ENCODE measurements around the gene RANBP17.
"Not testable (repeated sequence)": the region's sequence is repeated elsewhere in the genome, so short reads cannot be mapped to it uniquely, and the experiment has no call there.

The RANBP17 gene

DNA sequence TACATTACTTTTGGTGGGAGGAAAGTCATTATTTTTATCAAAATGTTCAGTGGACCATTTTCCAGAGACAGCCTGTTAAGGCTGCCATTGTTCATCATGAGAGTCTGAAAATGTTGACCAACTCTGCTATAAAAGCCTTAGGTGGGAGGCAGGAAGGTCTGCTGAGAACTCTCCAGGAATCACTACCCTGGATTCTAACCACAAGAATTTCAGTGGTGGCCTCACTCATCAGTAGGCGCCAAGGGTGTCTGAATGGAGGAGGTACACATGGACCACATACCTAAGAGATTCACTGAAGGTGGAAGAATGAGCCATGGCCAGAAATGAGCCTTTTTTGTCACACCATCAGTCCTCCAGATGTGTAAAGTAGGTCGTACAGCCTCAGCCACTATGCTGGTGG lies 426.2 kb downstream of the RANBP17 start:
- H3K27ac Mint-ChIP-seq: no peak overlapping the region
- no peak for DNase-seq
- H3K4me1 Mint-ChIP-seq: no peaks in the 10 kb centered on the region
- no peak for ATAC-seq (replicated peaks)
- H3K9me3 Mint-ChIP-seq: no peaks in the 10 kb centered on the region
- no peaks in the 10 kb centered on the region for H3K36me3 Mint-ChIP-seq
- no peak overlapping the region for H3K4me3 Mint-ChIP-seq
- H3K27me3 Mint-ChIP-seq: peaks cover 18 to 22% of the 10 kb centered on the region in 2 donors

DNA sequence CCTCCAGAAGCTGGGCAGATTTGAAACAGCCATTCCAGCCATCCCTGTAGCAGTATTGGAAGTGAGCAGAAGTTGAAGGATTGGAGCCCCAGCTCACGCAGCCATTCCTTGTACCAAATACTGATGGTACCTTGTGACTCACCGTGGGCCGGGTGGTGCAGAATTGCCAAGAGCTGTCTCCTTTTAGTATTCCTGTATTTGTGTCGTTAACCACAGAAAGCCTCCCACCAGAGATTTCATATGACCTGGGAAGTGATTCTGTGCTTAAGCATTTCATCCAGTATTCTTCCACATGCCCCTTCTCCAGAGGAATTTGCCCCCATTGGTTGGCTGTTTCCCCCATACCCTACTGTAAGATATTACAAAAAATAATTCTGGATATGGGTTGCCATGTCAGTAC lies 429.6 kb downstream of the RANBP17 start:
- Mint-ChIP-seq H3K27ac (no peak overlapping the region), H3K27me3 (peaks cover 16 to 22% of the 10 kb centered on the region in 2 donors), H3K36me3 (no peaks in the 10 kb centered on the region), H3K9me3 (no peaks in the 10 kb centered on the region), H3K4me3 (no peak overlapping the region), H3K4me1 (no peaks in the 10 kb centered on the region)
- no peak for ATAC-seq (replicated peaks)
- no peak for DNase-seq

DNA sequence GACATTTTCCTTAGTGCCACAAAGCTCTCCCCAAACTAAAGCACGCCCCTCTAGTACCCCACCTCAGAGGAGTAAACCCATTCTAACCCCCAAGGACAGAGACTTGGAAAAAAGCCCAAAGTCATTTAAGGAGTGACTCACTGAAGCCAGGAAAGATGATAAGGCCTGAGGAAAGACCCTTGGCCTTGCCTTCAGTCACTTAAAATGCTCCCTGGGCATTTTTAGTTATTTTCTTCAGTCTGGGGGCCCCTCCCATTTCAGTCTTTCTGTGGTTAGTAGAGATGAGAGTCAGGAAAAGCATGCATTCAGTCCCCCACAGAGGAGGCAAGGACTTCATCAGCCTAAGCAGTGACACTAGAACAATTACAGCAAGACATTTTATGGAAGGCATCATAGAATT lies 433.5 kb downstream of the RANBP17 start:
- Mint-ChIP-seq H3K36me3 (no peaks in the 10 kb centered on the region), H3K27me3 (peaks cover 11 to 19% of the 10 kb centered on the region in 2 donors), H3K27ac (no peak overlapping the region), H3K4me3 (no peak overlapping the region), H3K4me1 (no peaks in the 10 kb centered on the region), H3K9me3 (no peaks in the 10 kb centered on the region)
- no peak for DNase-seq
- ATAC-seq (replicated peaks): no peak

DNA sequence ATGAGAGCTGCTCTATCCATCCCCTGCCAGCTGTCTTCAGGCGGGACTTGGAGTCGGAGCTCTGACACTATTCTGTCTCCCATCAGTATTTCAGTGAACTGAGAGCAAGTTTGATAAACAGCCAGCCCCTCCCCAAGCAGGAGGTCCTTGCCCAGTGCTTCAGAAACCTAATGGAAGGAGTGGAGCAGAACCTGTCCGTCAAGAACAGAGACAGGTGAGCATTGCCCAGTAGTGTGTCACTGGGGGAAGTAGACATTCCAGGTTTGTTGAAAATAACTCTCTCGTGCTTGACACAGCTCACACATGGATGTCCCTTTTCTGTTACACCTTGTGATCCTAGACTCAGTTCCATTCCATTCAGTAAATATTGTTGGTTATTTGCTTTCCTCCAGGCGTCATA lies 434.0 kb downstream of the RANBP17 start:
- no peaks in the 10 kb centered on the region for H3K36me3 Mint-ChIP-seq
- H3K4me3 Mint-ChIP-seq: no peak overlapping the region
- peaks cover 16 to 19% of the 10 kb centered on the region in 2 donors for H3K27me3 Mint-ChIP-seq
- no peaks in the 10 kb centered on the region for H3K9me3 Mint-ChIP-seq
- H3K27ac Mint-ChIP-seq: no peak overlapping the region
- DNase-seq (no peak), ATAC-seq (replicated peaks) (no peak)
- no peaks in the 10 kb centered on the region for H3K4me1 Mint-ChIP-seq

DNA sequence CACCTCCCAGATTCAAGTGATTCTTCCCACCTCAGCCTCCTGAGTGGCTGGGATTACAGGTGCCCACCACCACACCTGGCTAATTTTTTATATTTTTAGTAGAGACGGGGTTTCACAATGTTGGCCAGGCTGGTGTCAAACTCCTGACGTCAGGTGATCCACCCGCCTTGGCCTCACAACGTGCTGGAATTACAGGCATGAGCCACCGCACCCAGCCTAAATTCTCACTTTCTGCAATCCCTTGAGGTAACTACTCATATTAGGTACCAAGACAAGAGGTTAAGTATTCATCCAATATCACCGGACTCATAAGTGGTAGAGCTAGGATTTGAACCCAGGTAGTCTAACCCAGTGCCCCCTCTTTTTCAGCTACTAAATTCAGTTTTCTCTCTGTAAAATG lies 436.1 kb downstream of the RANBP17 start:
- not testable (repeated sequence) for H3K4me1 Mint-ChIP-seq; H3K36me3 Mint-ChIP-seq; DNase-seq; H3K9me3 Mint-ChIP-seq; ATAC-seq (replicated peaks); H3K27ac Mint-ChIP-seq; H3K4me3 Mint-ChIP-seq
- peaks cover 20 to 27% of the 10 kb centered on the region in 2 donors for H3K27me3 Mint-ChIP-seq

DNA sequence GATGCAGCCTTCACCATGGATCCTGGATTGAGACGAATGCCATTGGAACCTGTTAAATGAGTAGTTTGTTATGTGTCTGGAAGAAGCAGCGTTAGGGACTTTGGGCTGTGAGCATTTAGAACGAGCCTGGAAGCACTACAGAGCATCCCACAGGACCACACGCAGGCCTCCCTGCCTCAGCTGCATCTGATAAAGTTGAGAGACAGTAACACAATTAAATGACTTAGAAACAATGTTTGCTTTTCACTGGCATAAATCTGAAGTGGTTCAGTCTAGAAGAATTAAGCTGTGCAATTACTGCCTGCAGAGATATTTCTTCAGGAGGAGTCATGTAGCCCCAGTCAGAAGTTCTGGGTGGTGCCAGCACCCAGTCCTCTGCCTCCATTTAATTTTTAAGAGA lies 437.4 kb downstream of the RANBP17 start:
- no peaks in the 10 kb centered on the region for H3K36me3 Mint-ChIP-seq
- H3K4me3 Mint-ChIP-seq: no peak overlapping the region
- no peaks in the 10 kb centered on the region for H3K9me3 Mint-ChIP-seq
- DNase-seq: no peak
- H3K27me3 Mint-ChIP-seq: peaks cover 18 to 30% of the 10 kb centered on the region in 2 donors
- no peak for ATAC-seq (replicated peaks)
- H3K4me1 Mint-ChIP-seq: no peaks in the 10 kb centered on the region
- H3K27ac Mint-ChIP-seq: no peak overlapping the region

DNA sequence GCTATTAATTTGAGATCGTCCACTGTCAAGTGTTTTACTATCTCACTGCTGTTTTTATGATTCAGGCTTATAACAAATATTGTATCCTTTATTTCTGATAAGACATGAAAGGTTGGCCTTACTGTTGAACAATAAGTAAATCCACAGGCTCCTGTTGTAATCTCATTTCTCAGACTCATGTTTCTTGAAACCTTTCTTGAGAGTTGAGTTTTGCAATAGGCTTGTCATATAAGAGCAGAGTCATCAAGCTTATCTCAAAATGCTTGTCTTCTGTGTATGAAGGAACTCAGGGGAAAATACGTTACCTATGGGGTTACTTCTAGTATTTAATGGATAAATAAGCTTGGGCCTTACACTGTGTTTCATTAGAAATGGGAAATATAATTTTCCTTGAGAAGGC lies 438.0 kb downstream of the RANBP17 start:
- Mint-ChIP-seq H3K27me3 (peaks cover 24 to 36% of the 10 kb centered on the region in 2 donors), H3K27ac (no peak overlapping the region), H3K4me1 (no peaks in the 10 kb centered on the region), H3K9me3 (no peaks in the 10 kb centered on the region), H3K36me3 (no peaks in the 10 kb centered on the region), H3K4me3 (no peak overlapping the region)
- no peak for ATAC-seq (replicated peaks)
- no peak for DNase-seq

DNA sequence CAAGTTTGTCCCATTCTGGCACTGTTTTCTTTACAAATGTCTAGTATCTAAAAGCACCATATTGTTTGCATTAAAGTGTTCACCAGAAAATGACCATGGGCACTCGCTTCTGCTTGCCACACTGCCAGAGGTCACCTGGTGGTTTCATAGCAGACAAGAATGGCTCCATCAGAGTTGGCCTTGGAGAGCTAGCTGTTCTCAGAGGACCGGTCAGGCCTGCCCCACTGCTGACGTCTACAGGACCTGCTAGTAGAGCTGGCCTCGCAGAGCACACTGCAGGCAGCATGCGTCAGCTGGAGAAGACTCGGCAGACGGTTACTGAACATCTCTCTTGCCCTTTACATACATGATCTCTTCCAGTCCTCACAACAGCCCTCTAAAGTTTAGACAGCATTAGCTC lies 438.5 kb downstream of the RANBP17 start:
- peaks cover 27 to 41% of the 10 kb centered on the region in 2 donors for H3K27me3 Mint-ChIP-seq
- DNase-seq (no peak), ATAC-seq (replicated peaks) (no peak)
- H3K4me3 Mint-ChIP-seq: no peak overlapping the region
- no peak overlapping the region for H3K27ac Mint-ChIP-seq
- H3K9me3 Mint-ChIP-seq: no peaks in the 10 kb centered on the region
- H3K36me3 Mint-ChIP-seq: no peaks in the 10 kb centered on the region
- H3K4me1 Mint-ChIP-seq: no peaks in the 10 kb centered on the region

DNA sequence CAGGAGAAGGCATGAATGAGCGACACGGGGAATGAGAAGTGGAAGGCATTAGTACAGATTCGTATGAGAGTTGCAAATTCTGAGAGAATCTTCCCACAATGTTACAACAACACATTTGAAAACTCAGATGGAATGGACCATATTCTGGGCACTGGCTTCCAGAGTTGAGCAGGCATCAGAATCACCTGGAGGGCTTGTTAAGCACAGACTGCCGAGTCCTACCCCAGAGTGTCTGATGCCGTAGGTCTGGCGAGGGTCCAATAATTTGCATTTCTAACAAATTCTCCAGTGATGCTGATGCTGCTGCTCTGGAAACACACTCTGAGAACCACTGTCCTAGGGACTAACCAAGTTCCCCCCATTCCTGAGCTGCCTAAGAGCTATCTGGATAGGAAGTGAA lies 444.3 kb downstream of the RANBP17 start:
- DNase-seq (no peak), ATAC-seq (replicated peaks) (no peak)
- no peak overlapping the region for H3K4me3 Mint-ChIP-seq
- H3K27ac Mint-ChIP-seq: no peak overlapping the region
- H3K36me3 Mint-ChIP-seq: peaks cover 0 to 5% of the 10 kb centered on the region in 2 donors
- peaks cover 50 to 84% of the 10 kb centered on the region in 2 donors for H3K27me3 Mint-ChIP-seq
- peaks cover 9 to 17% of the 10 kb centered on the region in 2 donors for H3K4me1 Mint-ChIP-seq
- H3K9me3 Mint-ChIP-seq: no peaks in the 10 kb centered on the region

DNA sequence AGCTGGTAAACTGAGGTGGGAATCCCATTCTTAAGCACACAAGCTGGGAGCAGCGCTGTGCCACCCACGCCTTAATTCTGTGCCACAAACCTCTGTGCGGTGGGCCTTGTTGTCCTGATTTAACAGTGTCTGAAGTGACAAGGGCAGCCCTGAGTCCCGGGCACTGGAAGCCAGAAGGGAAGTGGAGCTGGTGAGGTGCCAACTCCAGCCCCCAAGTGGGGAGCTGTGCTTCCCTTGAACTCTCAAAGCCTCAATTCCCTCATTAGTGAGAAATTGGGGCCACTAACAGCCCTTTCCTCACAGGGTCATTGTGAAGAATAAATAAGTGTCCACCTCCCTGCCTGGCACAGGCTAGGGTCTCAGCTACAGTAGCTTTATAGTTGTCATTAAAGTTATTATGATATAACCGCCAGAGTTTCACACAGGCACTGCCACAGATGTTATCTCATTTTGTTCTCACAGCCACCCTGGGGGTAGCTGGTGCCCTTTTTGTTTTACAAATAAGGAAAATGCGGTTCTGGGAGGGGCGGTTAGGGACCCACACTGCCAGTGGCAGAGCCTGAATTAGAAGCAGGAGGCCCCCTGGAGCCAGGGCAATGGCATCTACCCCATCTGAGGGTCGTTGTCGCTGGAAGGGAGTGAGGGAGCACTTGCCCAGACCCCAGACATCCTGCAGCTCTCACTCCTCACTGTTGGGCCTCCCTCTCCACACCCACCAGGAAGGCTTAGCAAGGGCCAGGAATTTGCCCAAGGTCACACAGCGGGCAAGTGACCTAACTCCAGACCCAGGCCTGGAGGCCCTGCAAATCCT lies 445.2 kb downstream of the RANBP17 start:
- H3K27ac Mint-ChIP-seq: peak overlapping the region; percentile 26
- no peak for DNase-seq
- H3K9me3 Mint-ChIP-seq: no peaks in the 10 kb centered on the region
- H3K4me3 Mint-ChIP-seq: no peak overlapping the region
- H3K36me3 Mint-ChIP-seq: peaks cover 0 to 5% of the 10 kb centered on the region in 2 donors
- peaks cover 9 to 17% of the 10 kb centered on the region in 2 donors for H3K4me1 Mint-ChIP-seq
- peaks cover 47 to 80% of the 10 kb centered on the region in 2 donors for H3K27me3 Mint-ChIP-seq
- no peak for ATAC-seq (replicated peaks)

DNA sequence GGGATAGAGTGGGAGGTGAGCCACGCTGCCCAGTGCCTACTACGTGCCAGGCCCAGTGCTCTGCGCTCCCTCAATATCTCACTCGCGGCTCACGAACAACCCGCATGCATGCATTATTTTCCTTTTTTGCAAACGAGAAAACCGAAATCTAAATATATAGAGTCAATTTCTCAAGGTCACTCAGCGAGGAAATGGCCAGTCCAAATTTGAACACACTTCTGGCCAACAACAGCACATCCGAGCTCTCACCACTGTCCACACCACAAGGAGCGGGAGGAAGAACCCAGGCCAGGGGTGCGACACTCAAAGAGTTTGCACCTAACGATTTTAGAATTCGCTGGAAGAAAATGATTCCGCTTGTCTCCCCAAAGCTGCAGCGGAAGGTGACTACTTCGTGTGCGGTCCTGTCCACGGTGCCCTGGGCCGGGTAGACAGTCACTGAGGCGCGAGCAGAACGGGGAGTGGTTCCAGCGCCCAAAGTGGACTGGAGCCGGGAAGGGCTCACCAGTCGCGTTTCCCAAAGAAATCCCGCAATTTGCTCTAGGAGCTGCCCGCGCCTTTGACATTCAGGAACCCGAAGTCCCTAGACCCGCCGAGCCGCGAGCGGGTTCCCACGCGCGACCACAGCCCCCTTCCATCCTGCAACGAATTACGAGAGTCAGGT lies 446.1 kb downstream of the RANBP17 start:
- no peak for ATAC-seq (replicated peaks)
- Mint-ChIP-seq H3K9me3 (no peaks in the 10 kb centered on the region), H3K27ac (peak overlapping the region; percentile 65), H3K27me3 (peaks cover 52 to 86% of the 10 kb centered on the region in 2 donors), H3K36me3 (peaks cover 2 to 7% of the 10 kb centered on the region in 2 donors), H3K4me1 (peaks cover 14 to 24% of the 10 kb centered on the region in 2 donors), H3K4me3 (no peak overlapping the region)
- no peak for DNase-seq

DNA sequence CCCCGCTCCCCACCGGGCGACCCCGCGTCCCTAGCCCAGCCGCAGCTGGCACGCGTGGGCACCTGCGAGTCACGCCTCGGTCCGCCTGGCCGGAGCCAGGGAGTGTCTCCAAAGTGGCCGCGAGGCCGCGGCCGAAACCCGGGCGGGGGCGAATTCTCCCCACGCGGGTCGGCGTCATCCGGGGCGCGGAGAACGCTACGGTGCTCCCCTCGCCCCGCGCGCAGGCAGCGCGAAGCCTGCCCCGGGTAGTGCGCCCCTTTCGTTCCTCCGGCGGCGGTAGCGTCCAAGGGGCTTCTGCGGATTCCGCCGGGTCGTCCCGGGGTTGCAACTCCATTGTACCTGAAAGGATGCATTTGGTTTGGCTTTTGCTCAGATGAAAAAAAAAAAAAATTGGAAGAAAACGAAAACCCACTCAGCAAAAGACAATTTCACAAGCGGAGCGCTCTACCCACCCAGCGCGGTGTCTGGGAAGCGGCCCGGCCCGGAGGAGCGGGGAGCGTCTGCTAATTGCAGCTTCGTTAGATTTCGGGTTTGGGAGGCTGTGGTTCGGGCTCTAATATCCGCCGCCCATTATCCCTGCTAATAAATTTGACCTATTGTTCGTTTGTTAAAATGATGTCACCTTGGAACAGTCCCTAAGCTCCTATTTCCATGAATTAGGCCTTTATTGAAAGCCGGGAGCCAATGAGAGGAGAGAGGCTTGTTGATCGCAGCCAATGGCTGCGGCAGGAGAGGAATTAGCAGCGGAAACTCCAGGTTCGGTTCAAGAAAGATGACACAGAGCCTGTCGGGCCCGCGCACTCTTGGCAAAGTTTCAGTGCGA lies 446.8 kb downstream of the RANBP17 start, which contains the start of gene TLX3:
Gene TLX3, plus strand, starts transcription at position 796 of the 823 bp plus-strand sequence. CDS start 118 bp downstream, outside the sequence.
- Mint-ChIP-seq H3K9me3 (no peaks in the 10 kb centered on the region), H3K4me1 (peaks cover 18 to 32% of the 10 kb centered on the region in 2 donors), H3K4me3 (peak within 1 kb of the TSS; percentile 44 to 55), H3K36me3 (peaks cover 4 to 11% of the 10 kb centered on the region in 2 donors), H3K27me3 (peaks cover 59 to 86% of the 10 kb centered on the region in 2 donors), H3K27ac (peak within 1 kb of the TSS; percentile 94)
- DNase-seq (no peak), ATAC-seq (replicated peaks) (no peak)

DNA sequence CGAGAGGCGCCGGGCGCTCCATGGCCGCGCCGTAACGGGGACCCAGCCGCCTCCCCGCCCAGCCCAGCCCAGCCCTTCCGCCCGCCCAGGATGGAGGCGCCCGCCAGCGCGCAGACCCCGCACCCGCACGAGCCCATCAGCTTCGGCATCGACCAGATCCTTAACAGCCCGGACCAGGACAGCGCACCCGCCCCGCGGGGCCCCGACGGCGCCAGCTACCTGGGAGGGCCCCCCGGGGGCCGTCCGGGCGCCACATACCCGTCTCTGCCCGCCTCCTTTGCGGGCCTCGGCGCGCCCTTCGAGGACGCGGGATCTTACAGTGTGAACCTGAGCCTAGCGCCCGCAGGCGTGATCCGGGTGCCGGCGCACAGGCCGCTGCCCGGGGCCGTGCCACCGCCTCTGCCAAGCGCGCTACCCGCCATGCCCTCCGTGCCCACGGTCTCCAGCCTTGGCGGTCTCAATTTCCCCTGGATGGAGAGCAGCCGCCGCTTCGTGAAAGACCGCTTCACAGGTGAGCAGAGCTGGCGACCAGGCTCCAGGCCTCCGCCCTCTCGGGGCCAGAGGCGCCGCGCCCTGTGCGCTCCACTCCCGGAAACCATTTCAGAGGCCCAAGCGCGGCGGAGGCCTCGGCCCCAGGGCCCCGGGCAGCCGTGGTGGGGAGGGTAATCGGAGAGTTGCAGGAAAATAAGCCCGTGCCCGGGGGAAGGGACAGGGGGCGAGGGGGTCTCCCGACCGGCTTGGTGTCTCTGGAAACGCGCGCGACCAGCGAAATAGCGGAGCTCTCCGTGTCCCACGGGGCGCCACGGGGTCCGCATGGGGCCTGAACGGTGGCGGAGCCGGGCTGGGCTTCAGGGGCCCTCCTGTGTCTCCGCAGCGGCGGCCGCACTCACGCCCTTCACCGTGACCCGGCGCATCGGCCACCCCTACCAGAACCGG lies 447.7 kb downstream of the RANBP17 start:
- Mint-ChIP-seq H3K27ac (peak overlapping the region; percentile 94), H3K4me3 (peak overlapping the region; percentile 44 to 55), H3K27me3 (peaks cover 56 to 84% of the 10 kb centered on the region in 2 donors), H3K9me3 (no peaks in the 10 kb centered on the region), H3K4me1 (peaks cover 21 to 37% of the 10 kb centered on the region in 2 donors), H3K36me3 (peaks cover 4 to 13% of the 10 kb centered on the region in 2 donors)
- ATAC-seq (replicated peaks): no peak
- DNase-seq: no peak
